Neural crest cell (in vitro differentiated cells): ENCODE data around the gene OR2V1. TPM values are rescaled to one million over a fixed set of nuclear protein-coding genes. Genes with fewer than 3 reads are reported as not detected.
"Not testable (repeated sequence)": the region's sequence is repeated elsewhere in the genome, so short reads cannot be mapped to it uniquely, and the experiment has no call there.

Source experiments
- DNase-seq: peaks from one replicate; pipeline ENCODE4 v3.0.0; 2021; ENCODE audit warnings: low read depth, mixed read lengths, low spot score
- H3K27ac Mint-ChIP-seq: one replicate; pipeline ENCODE4 v1.8.0; 2021; ENCODE audit warnings: mild to moderate bottlenecking, mixed read lengths; ENCODE audit not compliant: unreplicated experiment
- H3K27me3 Mint-ChIP-seq: 2 replicates; pipeline ENCODE4 v1.8.0; 2021; ENCODE audit warnings: low read depth, mild to moderate bottlenecking, mixed read lengths
- H3K36me3 Mint-ChIP-seq: 2 replicates; pipeline ENCODE4 v1.8.0; 2021; ENCODE audit warnings: low read depth, mild to moderate bottlenecking, mixed read lengths
- H3K4me1 Mint-ChIP-seq: 2 replicates; pipeline ENCODE4 v1.8.0; 2021; ENCODE audit warnings: mixed read lengths
- H3K4me3 Mint-ChIP-seq: one replicate; pipeline ENCODE4 v1.8.0; 2021; ENCODE audit warnings: mild to moderate bottlenecking, mixed read lengths
- H3K9me3 Mint-ChIP-seq: 2 replicates; pipeline ENCODE4 v1.8.0; 2021; ENCODE audit warnings: mixed read lengths
- CTCF ChIP-seq: fragments of 200-600 bp; sonication (generic); conservative IDR thresholded peaks from 2 replicates; pipeline ENCODE4 v1.5.0; 2021; ENCODE audit warnings: antibody characterized with exemption, mild to moderate bottlenecking
- total RNA-seq: library from RNA; stranded (reverse); gene quantifications from 2 replicates; pipeline ENCODE4 v1.2.1, GENCODE V29; 2021

The OR2V1 gene
- total RNA-seq, 1 donor from 2014 or later = not detected

- DNase-seq = no peak
- Mint-ChIP-seq H3K4me1 (peaks cover 2% of the 10 kb centered on the region), H3K4me3 (no peak overlapping the region), H3K27ac (no peak overlapping the region), H3K36me3 (peaks cover 7% of the 10 kb centered on the region), H3K27me3 (peaks cover 96% of the 10 kb centered on the region), H3K9me3 (peaks cover 3% of the 10 kb centered on the region)
- TF ChIP-seq CTCF = no peak
Measured at GRCh38 chr5:181109489-181110013, 21.4 kb downstream of the OR2V1 start.

- Mint-ChIP-seq H3K27me3 (peaks cover 95% of the 10 kb centered on the region), H3K4me1 (peaks cover 4% of the 10 kb centered on the region)
Measured at GRCh38 chr5:181108578-181109165, 22.3 kb downstream of the OR2V1 start.

DNA sequence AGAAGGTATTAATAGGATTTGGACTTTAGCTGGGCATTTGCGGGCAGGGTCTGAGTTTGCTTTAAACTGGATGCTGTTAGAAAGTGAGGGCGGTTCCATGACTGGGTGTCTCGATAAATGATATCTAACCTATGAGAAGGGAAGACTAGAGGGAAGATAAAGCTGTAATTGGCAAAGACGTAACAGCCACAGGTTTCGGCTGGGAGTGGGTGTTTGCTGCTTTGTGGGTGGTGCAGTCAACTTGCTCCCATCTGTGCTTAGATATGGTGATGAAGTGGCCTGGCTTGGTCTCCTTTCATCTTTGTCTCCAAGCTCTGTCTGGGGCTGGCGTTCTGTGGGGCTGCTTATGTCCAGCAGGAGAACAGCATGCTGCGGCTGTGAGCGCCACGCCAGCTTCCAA lies 23.3 kb downstream of the OR2V1 start:
- no peak for DNase-seq
- TF ChIP-seq CTCF = no peak
- Mint-ChIP-seq H3K27ac (no peak overlapping the region), H3K36me3 (peaks cover 5% of the 10 kb centered on the region), H3K27me3 (peaks cover 95% of the 10 kb centered on the region), H3K4me1 (peaks cover 4% of the 10 kb centered on the region), H3K4me3 (no peak overlapping the region), H3K9me3 (no peaks in the 10 kb centered on the region)

More at GRCh38 chr5:181108578-181109165, 22.3 kb downstream of the OR2V1 start:
- no peak for TF ChIP-seq CTCF
- no peak for DNase-seq
- H3K4me3 Mint-ChIP-seq = no peak overlapping the region
- H3K9me3 Mint-ChIP-seq = no peaks in the 10 kb centered on the region
- H3K27ac Mint-ChIP-seq = no peak overlapping the region
- peaks cover 5% of the 10 kb centered on the region for H3K36me3 Mint-ChIP-seq

GRCh38 chr5:181105391-181106025 lies 25.5 kb downstream of the OR2V1 start:
- H3K27ac Mint-ChIP-seq = no peak overlapping the region
- H3K4me3 Mint-ChIP-seq = no peak overlapping the region
- peaks cover 5% of the 10 kb centered on the region for H3K36me3 Mint-ChIP-seq
- no peaks in the 10 kb centered on the region for H3K9me3 Mint-ChIP-seq
- TF ChIP-seq CTCF = no peak
- DNase-seq = no peak
- H3K4me1 Mint-ChIP-seq = peaks cover 4% of the 10 kb centered on the region
- H3K27me3 Mint-ChIP-seq = peaks cover 73% of the 10 kb centered on the region

GRCh38 chr5:181104606-181105390 lies 26.2 kb downstream of the OR2V1 start:
- not testable (repeated sequence) for H3K4me3 Mint-ChIP-seq, H3K27ac Mint-ChIP-seq, H3K4me1 Mint-ChIP-seq, H3K9me3 Mint-ChIP-seq, DNase-seq, H3K36me3 Mint-ChIP-seq
- peaks cover 73% of the 10 kb centered on the region for H3K27me3 Mint-ChIP-seq

- not testable (repeated sequence) for H3K27ac Mint-ChIP-seq
- H3K27me3 Mint-ChIP-seq = peaks cover 73% of the 10 kb centered on the region
Measured at GRCh38 chr5:181104259-181104568, 26.8 kb downstream of the OR2V1 start.

DNA sequence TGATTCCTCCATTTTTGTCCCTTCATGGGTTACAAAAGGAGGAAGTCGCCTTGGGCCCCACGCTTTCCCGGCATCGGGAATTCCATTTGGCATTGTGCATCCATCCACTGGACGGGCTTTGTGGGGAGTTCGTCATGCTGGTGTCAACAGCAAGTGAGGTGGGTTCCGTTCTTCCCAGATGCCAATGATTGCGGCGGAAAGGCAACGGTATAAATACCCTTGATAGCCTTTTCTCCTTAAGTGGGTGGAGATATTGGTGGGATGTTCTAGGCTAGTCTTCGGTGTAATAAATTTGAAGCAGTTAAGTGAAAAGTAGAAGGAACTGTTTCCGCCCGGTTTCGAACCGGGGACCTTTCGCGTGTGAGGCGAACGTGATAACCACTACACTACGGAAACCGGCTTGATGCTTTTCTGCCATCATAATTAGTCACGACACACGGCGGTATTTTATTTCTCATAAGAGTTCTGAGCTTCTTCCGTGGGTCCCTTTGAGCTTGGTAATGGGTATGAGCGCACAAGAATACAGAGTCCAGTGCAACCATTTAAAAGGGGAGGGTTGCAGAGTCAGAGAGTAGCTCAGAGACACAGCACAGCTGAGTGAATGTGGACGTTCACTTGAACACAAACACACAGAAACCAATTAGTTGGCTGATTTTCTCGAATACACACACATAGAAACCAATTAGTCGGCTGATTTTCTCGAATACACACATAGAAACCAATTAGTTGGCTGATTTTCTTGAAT lies 28.9 kb downstream of the OR2V1 start:
- not testable (repeated sequence) for H3K4me3 Mint-ChIP-seq
- H3K4me1 Mint-ChIP-seq = peaks cover 13% of the 10 kb centered on the region

More at GRCh38 chr5:181104259-181104568, 26.8 kb downstream of the OR2V1 start:
- DNase-seq, H3K9me3 Mint-ChIP-seq, H3K4me3 Mint-ChIP-seq, H3K36me3 Mint-ChIP-seq: not testable (repeated sequence)
- H3K4me1 Mint-ChIP-seq = peaks cover 13% of the 10 kb centered on the region

GRCh38 chr5:181101030-181101641 lies 29.8 kb downstream of the OR2V1 start:
- not testable (repeated sequence) for H3K4me3 Mint-ChIP-seq, H3K36me3 Mint-ChIP-seq, H3K27ac Mint-ChIP-seq, H3K9me3 Mint-ChIP-seq, DNase-seq
- Mint-ChIP-seq H3K4me1 (peaks cover 13% of the 10 kb centered on the region), H3K27me3 (peaks cover 48% of the 10 kb centered on the region)

More for the DNA sequence above, 28.9 kb downstream of the OR2V1 start:
- H3K9me3 Mint-ChIP-seq, H3K27ac Mint-ChIP-seq, DNase-seq, H3K36me3 Mint-ChIP-seq: not testable (repeated sequence)
- peaks cover 58% of the 10 kb centered on the region for H3K27me3 Mint-ChIP-seq
